ENCODE measurements around the gene PTRHD1. TPM values are rescaled to one million over a fixed set of nuclear protein-coding genes. Genes with fewer than 3 reads are reported as not detected.

The PTRHD1 gene
- total RNA-seq, 4 donors from 2014 or later, result 8.1 to 20.4 (median 15.6) TPM

DNA sequence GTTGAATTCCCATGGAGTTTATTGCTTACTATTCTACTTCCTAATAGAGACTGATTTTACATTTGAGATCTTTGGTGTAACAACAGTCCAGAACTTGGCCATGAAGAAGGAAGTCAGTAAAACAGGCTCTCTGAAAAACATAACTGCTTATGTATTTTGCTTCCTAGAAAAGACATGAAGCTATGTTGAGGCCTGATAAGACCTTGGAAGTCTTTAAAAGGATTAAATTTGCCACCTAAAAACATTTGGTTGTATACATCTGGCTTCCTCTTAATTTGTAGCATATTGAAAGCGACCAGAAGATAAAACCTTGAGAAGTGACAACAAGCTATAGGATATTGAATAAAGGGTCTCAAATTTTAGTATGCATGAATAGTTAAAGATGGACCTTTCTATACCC lies 36.4 kb downstream of the PTRHD1 start:
- H3K36me3 ChIP-seq, result peaks cover 42 to 92% (median 73%) of the 10 kb centered on the region in 4 donors
- WGBS, result 100% methylated on average over 1 of the region's 1 CpG
- no peaks in the 10 kb centered on the region for H3K4me1 ChIP-seq
- no peaks in the 10 kb centered on the region for H3K27me3 ChIP-seq
- no peak for DNase-seq (ENCODE audit: extremely low spot score)
- H3K9me3 ChIP-seq, result no peaks in the 10 kb centered on the region
- no peak overlapping the region for H3K27ac ChIP-seq (replicated peaks in 1 of 4)
- intact Hi-C loops (cut with DNase I), result no loop called here
- no peak overlapping the region for H3K4me3 ChIP-seq
- TF ChIP-seq POLR2AphosphoS5 (IDR thresholded peaks at IDR 0.05) (no peak), POLR2A (IDR thresholded peaks at IDR 0.05; ENCODE audit: low read depth) (no peak), CTCF (IDR thresholded peaks at IDR 0.05) (no peak), EP300 (IDR thresholded peaks at IDR 0.05) (no peak)

DNA sequence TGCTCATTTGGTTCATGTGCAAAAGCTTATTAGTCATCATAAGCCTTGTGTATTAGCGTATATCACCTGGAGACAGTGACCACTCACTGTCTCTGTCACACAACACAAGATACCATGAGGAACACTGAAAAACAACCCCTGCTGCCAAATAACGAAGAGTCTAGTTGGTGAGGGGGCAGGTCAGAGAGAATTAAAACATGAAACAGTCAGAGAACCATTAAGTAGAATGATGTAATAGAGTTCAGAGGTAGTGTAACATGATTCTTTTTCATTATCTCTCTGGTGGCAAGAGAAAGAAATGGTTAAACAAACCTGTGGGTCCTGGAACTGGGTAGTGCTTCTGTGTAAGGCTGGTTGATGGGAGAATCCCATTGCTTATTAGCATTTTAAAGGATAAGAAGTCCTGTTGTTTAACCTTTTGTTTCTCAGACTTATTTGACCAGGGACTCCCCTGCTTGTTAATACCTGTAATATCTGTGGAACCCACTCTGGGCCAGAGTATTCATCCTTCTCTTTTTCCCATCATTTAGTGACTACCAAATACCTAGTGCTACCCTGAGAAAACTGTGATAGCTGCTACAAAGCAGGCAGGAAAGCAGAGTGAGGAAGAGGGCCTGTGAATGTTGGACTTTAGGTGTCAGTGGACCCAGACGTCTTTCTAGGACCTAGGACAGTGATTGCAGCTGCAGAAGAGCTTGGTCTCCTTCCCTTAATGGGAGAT lies 38.0 kb downstream of the PTRHD1 start:
- 83% methylated on average over 3 of the region's 3 CpGs for WGBS

GRCh38 chr2:24749069-24749691 lies 44.0 kb downstream of the PTRHD1 start:
- no peak overlapping the region for H3K27ac ChIP-seq (replicated peaks in 1 of 4)
- WGBS, result 95% methylated on average over 7 of the region's 7 CpGs
- no peaks in the 10 kb centered on the region for H3K27me3 ChIP-seq
- intact Hi-C loops (cut with DNase I), result no loop called here
- TF ChIP-seq POLR2A (IDR thresholded peaks at IDR 0.05; ENCODE audit: low read depth) (no peak), POLR2AphosphoS5 (IDR thresholded peaks at IDR 0.05) (no peak), EP300 (IDR thresholded peaks at IDR 0.05) (no peak), CTCF (IDR thresholded peaks at IDR 0.05) (no peak)
- peaks cover 21 to 46% (median 38%) of the 10 kb centered on the region in 4 donors for H3K36me3 ChIP-seq
- H3K9me3 ChIP-seq, result no peaks in the 10 kb centered on the region
- no peak overlapping the region for H3K4me3 ChIP-seq
- H3K4me1 ChIP-seq, result peaks cover 0 to 3% (median 0%) of the 10 kb centered on the region in 4 donors
- no peak for DNase-seq (ENCODE audit: extremely low spot score)

More for the DNA sequence above, 38.0 kb downstream of the PTRHD1 start:
- peaks cover 41 to 83% (median 69%) of the 10 kb centered on the region in 4 donors for H3K36me3 ChIP-seq
- TF ChIP-seq POLR2A (IDR thresholded peaks at IDR 0.05; ENCODE audit: low read depth) (no peak), EP300 (IDR thresholded peaks at IDR 0.05) (no peak), CTCF (IDR thresholded peaks at IDR 0.05) (no peak), POLR2AphosphoS5 (IDR thresholded peaks at IDR 0.05) (no peak)
- H3K27ac ChIP-seq (replicated peaks in 1 of 4), result no peak overlapping the region
- no peak for DNase-seq (ENCODE audit: extremely low spot score)
- no peak overlapping the region for H3K4me3 ChIP-seq
- no peaks in the 10 kb centered on the region for H3K9me3 ChIP-seq
- intact Hi-C loops (cut with DNase I), result no loop called here
- H3K4me1 ChIP-seq, result no peaks in the 10 kb centered on the region
- no peaks in the 10 kb centered on the region for H3K27me3 ChIP-seq

GRCh38 chr2:24747299-24747698 lies 45.9 kb downstream of the PTRHD1 start:
- Histone ChIP-seq H3K4me1 (peaks cover 0 to 8% (median 3%) of the 10 kb centered on the region in 4 donors), H3K4me3 (no peak overlapping the region), H3K36me3 (peaks cover 11 to 40% (median 23%) of the 10 kb centered on the region in 4 donors), H3K27ac (replicated peaks in 1 of 4) (no peak overlapping the region), H3K9me3 (no peaks in the 10 kb centered on the region), H3K27me3 (no peaks in the 10 kb centered on the region)
- no peak for TF ChIP-seq POLR2AphosphoS5 (IDR thresholded peaks at IDR 0.05)
- TF ChIP-seq EP300 (IDR thresholded peaks at IDR 0.05), result no peak
- TF ChIP-seq POLR2A (IDR thresholded peaks at IDR 0.05; ENCODE audit: low read depth), result no peak
- TF ChIP-seq CTCF (IDR thresholded peaks at IDR 0.05), result no peak
- 98% methylated on average over 3 of the region's 3 CpGs for WGBS
- DNase-seq (ENCODE audit: extremely low spot score), result no peak
- intact Hi-C loops (cut with DNase I), result no loop called here

All from esophagus muscularis mucosa (tissue), 4 donors.